Astrocyte of the cerebellum (primary cell): ENCODE results near the gene DERA.
"Not testable (repeated sequence)": the region's sequence is repeated elsewhere in the genome, so short reads cannot be mapped to it uniquely, and the experiment has no call there.

Experiments used
- DNase-seq: peaks from one replicate; pipeline ENCODE4 v3.0.0-alpha.2; 2011; ENCODE audit warnings: low read depth
- H3K4me3 ChIP-seq: 2 replicates; pipeline ENCODE4 v1.5.1; 2011; ENCODE audit warnings: mild to moderate bottlenecking, low read depth, low read length, moderate library complexity
- in situ Hi-C: cut with HindIII; loops from 2 replicates; pipeline ENCODE4 v1.10.0; 2017; ENCODE audit warnings: low sequenced_read_pairs
- TF ChIP-seq, protein P1 (sequence below): IDR thresholded peaks from 2 replicates; pipeline ENCODE4 v1.5.1; 2012; ENCODE audit warnings: low read length, low read depth, moderate library complexity, mild to moderate bottlenecking; ENCODE audit errors: missing control alignments

DERA gene

DNA sequence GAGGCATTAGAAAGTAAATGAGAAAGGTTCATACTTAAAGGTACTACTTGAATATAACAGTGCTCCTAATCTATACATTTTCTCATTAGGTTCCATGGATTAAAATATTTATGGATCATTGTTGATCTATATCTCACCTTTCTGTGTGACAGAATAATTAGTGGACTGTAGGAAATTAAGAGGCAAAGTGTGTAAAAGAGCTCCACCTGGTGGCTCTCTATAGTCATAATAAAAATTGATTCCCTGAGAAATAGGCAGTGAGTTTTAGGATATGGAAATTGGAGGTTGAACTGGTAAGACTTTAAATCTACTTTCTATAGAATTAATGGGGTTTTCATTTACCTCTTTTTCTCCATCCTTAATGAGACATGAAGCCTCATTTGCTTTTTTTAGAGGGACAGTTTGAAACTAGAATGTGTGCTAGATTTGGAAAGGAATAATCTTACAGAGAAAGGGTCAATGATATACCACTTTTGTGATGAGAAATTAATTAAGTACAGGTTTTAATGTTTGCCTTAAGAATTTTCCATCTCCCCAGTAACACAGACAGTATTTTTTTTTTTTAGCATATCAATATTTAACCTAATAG lies 11.8 kb upstream of the DERA start:
- DNase-seq: no peak
- in situ Hi-C loops: no loop called here

DNA sequence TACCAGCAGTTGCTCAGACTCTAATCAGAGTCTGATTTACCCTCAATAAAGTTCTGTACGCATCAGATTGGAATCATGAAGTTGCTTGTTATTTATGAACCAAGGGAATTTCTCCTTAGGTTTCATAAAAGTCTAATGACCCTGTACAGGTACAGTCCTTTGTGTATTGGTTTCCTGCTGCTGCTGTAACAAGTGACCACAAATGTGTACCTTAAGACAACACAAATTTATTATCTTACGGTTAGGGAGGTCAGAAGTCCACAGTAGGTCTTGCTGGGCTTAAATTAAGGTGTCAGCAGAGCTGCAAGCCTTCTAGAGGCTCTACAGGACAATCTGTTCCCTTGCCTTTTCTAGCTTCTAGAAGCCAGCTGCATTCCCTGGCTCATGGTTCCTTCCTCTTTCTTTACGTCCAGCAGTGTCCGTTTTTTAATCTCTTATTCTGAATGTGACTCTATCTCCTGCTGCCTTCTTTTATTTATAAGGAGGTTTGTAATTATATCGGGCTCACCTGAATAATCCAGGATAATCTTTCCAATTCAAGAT lies 6.7 kb upstream of the DERA start:
- DNase-seq: no peak
- no peak overlapping the region for H3K4me3 ChIP-seq
- in situ Hi-C loops: no loop called here
- TF ChIP-seq, protein P1, sequence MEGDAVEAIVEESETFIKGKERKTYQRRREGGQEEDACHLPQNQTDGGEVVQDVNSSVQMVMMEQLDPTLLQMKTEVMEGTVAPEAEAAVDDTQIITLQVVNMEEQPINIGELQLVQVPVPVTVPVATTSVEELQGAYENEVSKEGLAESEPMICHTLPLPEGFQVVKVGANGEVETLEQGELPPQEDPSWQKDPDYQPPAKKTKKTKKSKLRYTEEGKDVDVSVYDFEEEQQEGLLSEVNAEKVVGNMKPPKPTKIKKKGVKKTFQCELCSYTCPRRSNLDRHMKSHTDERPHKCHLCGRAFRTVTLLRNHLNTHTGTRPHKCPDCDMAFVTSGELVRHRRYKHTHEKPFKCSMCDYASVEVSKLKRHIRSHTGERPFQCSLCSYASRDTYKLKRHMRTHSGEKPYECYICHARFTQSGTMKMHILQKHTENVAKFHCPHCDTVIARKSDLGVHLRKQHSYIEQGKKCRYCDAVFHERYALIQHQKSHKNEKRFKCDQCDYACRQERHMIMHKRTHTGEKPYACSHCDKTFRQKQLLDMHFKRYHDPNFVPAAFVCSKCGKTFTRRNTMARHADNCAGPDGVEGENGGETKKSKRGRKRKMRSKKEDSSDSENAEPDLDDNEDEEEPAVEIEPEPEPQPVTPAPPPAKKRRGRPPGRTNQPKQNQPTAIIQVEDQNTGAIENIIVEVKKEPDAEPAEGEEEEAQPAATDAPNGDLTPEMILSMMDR: no peak

More for the DNA sequence above, 11.8 kb upstream of the DERA start:
- H3K4me3 ChIP-seq: no peak overlapping the region
- TF ChIP-seq, protein P1: peak; percentile 49

DNA sequence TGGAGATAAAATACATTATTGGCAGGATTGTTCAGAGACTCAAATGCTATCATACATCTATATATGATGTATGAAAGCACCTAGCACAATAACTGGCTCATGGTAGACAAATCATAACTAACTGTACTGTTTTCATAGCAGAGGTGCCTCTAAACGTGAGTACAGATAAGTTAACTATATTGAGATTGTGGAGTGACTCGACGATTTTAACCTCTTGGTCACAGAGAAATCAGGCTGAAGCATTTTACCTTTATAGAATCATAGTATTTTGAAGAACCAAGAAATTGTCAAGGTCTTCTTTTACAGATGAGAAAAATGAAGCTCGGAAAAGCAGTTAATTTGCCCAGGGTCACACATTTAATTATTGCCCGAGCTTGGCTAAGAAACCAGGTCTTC lies 666 bp upstream of the DERA start:
- H3K4me3 ChIP-seq: no peak overlapping the region
- TF ChIP-seq, protein P1: no peak
- in situ Hi-C loops: no loop called here
- DNase-seq: no peak

DNA sequence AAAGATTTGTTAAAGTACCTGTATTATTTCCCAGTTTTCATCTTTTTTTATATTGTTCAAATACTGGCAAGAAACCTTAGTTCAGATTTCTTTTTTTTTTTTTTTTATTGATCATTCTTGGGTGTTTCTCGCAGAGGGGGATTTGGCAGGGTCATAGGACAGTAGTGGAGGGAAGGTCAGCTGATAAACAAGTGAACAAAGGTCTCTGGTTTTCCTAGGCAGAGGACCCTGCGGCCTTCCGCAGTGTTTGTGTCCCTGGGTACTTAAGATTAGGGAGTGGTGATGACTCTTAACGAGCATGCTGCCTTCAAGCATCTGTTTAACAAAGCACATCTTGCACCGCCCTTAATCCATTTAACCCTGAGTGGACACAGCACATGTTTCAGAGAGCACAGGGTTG lies 799 bp downstream of the DERA start:
- DNase-seq, in situ Hi-C loops: not testable (repeated sequence)
- H3K4me3 ChIP-seq: peak overlapping the region; percentile 67

DNA sequence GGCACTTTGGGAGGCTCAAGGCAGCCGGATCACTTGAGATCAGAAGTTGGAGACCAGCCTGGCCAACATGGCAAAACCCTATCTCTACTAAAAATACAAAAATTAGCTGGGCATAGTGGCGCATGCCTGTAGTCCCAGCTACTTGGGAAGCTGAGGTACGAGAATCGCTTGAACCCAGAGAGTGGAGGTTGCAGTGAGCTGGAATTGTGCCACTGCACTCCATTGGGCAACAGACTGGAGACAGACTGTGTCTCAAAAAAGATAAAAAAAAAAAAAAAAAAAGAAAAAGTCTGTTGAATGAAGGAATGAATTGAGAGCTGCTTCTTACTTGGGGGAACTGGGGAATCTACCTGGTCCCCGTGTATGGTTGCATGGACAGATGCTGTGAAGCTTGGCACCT lies 3.0 kb downstream of the DERA start:
- H3K4me3 ChIP-seq, in situ Hi-C loops, DNase-seq: not testable (repeated sequence)

DNA sequence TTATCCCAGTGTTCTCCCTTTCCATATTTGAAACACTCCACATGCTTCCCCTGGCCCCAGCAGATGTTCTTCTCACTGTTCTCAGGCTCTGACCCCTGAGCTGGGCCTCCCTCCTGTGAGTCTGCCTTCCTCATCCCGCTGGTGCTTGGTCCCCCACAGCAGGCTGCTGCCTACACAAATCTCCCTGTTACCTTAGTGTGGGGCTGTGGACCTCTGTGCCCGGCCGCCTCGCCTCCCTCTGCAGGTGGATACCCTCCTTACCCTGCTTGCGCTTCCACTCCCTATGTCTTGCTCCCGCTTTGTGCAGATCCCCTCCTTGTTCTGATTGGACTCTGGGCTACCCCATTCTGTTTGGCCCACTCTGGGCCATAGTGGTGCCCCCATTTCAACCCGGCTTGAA lies 6.9 kb downstream of the DERA start:
- DNase-seq: no peak
- H3K4me3 ChIP-seq: no peak overlapping the region
- TF ChIP-seq, protein P1: no peak
- in situ Hi-C loops: no loop called here

DNA sequence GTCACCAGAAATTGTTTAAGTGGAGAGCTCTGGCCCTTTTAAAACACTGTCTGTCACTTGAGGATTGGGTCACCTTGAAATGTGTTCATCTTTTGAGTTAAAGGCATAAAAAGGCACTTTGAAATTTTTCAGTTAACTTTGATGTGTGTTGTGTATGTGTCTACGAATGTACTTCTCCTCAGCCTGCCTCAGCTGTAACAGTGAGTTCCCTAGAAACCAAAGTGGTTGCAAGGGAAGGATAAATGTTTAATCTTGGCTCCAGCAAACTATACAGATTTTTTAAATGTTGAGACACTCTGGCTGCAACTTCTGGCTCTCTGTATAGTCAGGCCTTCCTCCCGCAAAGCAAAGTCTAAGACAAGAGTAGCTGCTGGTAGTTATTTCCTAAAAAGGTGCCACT lies 8.3 kb downstream of the DERA start:
- in situ Hi-C loops: no loop called here
- TF ChIP-seq, protein P1: no peak
- no peak for DNase-seq
- H3K4me3 ChIP-seq: no peak overlapping the region
